Smooth muscle cell (in vitro differentiated cells): ENCODE results near the gene CLCF1. TPM values are rescaled to one million over a fixed set of nuclear protein-coding genes. Genes with fewer than 3 reads are reported as not detected.
A peak's percentile ranks its signal among the peaks of the same experiment; 100 is the strongest.

Experiments
- DNase-seq: peaks from one replicate; lab custom pipeline; 2025; ENCODE audit not compliant: unreplicated experiment; lab: John Stamatoyannopoulos, UW
- H2AFZ ChIP-seq: fragments of 200-600 bp; sonication (generic); 2 replicates; pipeline ENCODE4 v1.6.0; 2016; ENCODE audit warnings: antibody characterized with exemption, low read depth, mild to moderate bottlenecking
- H3F3A ChIP-seq: fragments of 200-600 bp; sonication (generic); 2 replicates; pipeline ENCODE4 v1.6.0; 2017; ENCODE audit warnings: antibody characterized with exemption, low read depth
- H3K27ac ChIP-seq: fragments of 200-600 bp; sonication (generic); 2 replicates; pipeline ENCODE4 v1.5.1; 2016; ENCODE audit warnings: low read depth, mild to moderate bottlenecking
- H3K27me3 ChIP-seq: fragments of 200-600 bp; sonication (generic); 2 replicates; pipeline ENCODE4 v1.6.1; 2016; ENCODE audit warnings: low read depth, mild to moderate bottlenecking
- H3K36me3 ChIP-seq: fragments of 200-600 bp; sonication (generic); 2 replicates; pipeline ENCODE4 v1.5.1; 2016; ENCODE audit warnings: low read depth
- H3K4me1 ChIP-seq: fragments of 200-600 bp; sonication (generic); 2 replicates; pipeline ENCODE4 v1.5.1; 2016; ENCODE audit warnings: low read depth
- H3K4me2 ChIP-seq: fragments of 200-600 bp; sonication (generic); 2 replicates; pipeline ENCODE4 v1.6.0; 2016; ENCODE audit warnings: mild to moderate bottlenecking
- H3K4me3 ChIP-seq: fragments of 200-600 bp; sonication (generic); 2 replicates; pipeline ENCODE4 v1.5.1; 2016; ENCODE audit warnings: mild to moderate bottlenecking
- H3K79me2 ChIP-seq: fragments of 200-600 bp; sonication (generic); 2 replicates; pipeline ENCODE4 v1.6.0; 2016; ENCODE audit warnings: low read depth, mild to moderate bottlenecking
- H3K9ac ChIP-seq: fragments of 200-600 bp; sonication (generic); 2 replicates; pipeline ENCODE4 v1.6.0; 2016; ENCODE audit warnings: low read depth
- H3K9me3 ChIP-seq: fragments of 200-600 bp; sonication (generic); replicated peaks from 2 replicates; pipeline ENCODE4 v1.5.1; 2016; ENCODE audit warnings: low read depth
- H4K20me1 ChIP-seq: fragments of 200-600 bp; sonication (generic); 2 replicates; pipeline ENCODE4 v1.6.0; 2016; ENCODE audit warnings: low read depth
- CTCF ChIP-seq: fragments of 200-600 bp; sonication (generic); IDR thresholded peaks from 2 replicates; pipeline ENCODE4 v1.5.1; 2017; ENCODE audit warnings: borderline replicate concordance, mild to moderate bottlenecking, antibody characterized with exemption; ENCODE audit not compliant: insufficient read depth, poor library complexity, severe bottlenecking
- WGBS: methylation state at CpG from one replicate; pipeline ENCODE4 v1.1.7; 2016; ENCODE audit warnings: low lambda C conversion rate; 5-methylcytosine and 5-hydroxymethylcytosine counted together
- polyA plus RNA-seq: library from polyadenylated mRNA; unstranded; fragments of >200 nt; fragmentation: Nextera tagmentation; extraction: Ambion mirVana; gene quantifications from 2 replicates; pipeline ENCODE4 v1.2.1, GENCODE V29; 2016
- total RNA-seq: library from RNA; depleted of rRNA; stranded (reverse); fragments of >200 nt; gene quantifications from 2 replicates; pipeline ENCODE4 v1.2.3, GENCODE V29; 2014

The CLCF1 gene
- total and polyA plus RNA-seq, 2 experiments from 2014 or later: 6.2 to 12.2 TPM

GRCh38 chr11:67372321-67372992 is 941 bp downstream of the CLCF1 start:
- Histone ChIP-seq H3K4me2 (peak overlapping the region; percentile 100), H3K27ac (peak overlapping the region; percentile 85), H4K20me1 (peaks cover 46% of the 10 kb centered on the region), H2AFZ (no peak overlapping the region), H3K4me1 (peaks cover 41% of the 10 kb centered on the region), H3K9ac (no peak overlapping the region), H3K9me3 (no peaks in the 10 kb centered on the region), H3K27me3 (no peaks in the 10 kb centered on the region), H3K36me3 (no peaks in the 10 kb centered on the region), H3K4me3 (peak overlapping the region; percentile 97), H3K79me2 (peaks cover 3% of the 10 kb centered on the region), H3F3A (no peaks in the 10 kb centered on the region)
- no peak for TF ChIP-seq CTCF
- WGBS: 7% methylated on average over 12 of the region's 78 CpGs
- DNase-seq: no peak

- H3K36me3 ChIP-seq: no peaks in the 10 kb centered on the region
- no peak overlapping the region for H3K9ac ChIP-seq
These were observed 1.5 kb downstream of the CLCF1 start for GRCh38 chr11:67371911-67372320.

GRCh38 chr11:67371189-67371910 is 2.0 kb downstream of the CLCF1 start:
- H3K27ac ChIP-seq: no peak overlapping the region
- H3K36me3 ChIP-seq: no peaks in the 10 kb centered on the region
- 52% methylated on average over 7 of the region's 8 CpGs for WGBS
- H3K4me3 ChIP-seq: peak overlapping the region; percentile 97
- H2AFZ ChIP-seq: no peak overlapping the region
- peak; percentile 36 for TF ChIP-seq CTCF
- no peaks in the 10 kb centered on the region for H3K9me3 ChIP-seq
- H3F3A ChIP-seq: no peaks in the 10 kb centered on the region
- DNase-seq: no peak
- no peak overlapping the region for H3K9ac ChIP-seq
- H3K4me1 ChIP-seq: peaks cover 36% of the 10 kb centered on the region
- peak overlapping the region; percentile 100 for H3K4me2 ChIP-seq
- peaks cover 3% of the 10 kb centered on the region for H3K79me2 ChIP-seq
- peaks cover 57% of the 10 kb centered on the region for H4K20me1 ChIP-seq
- H3K27me3 ChIP-seq: no peaks in the 10 kb centered on the region

More at GRCh38 chr11:67371911-67372320, 1.5 kb downstream of the CLCF1 start:
- no peaks in the 10 kb centered on the region for H3K27me3 ChIP-seq
- H4K20me1 ChIP-seq: peaks cover 51% of the 10 kb centered on the region
- peaks cover 41% of the 10 kb centered on the region for H3K4me1 ChIP-seq
- H3K9me3 ChIP-seq: no peaks in the 10 kb centered on the region
- DNase-seq: no peak
- H3K4me3 ChIP-seq: peak overlapping the region; percentile 97
- peak overlapping the region; percentile 100 for H3K4me2 ChIP-seq
- peaks cover 3% of the 10 kb centered on the region for H3K79me2 ChIP-seq
- WGBS: 11% methylated on average over 11 of the region's 16 CpGs
- no peak for TF ChIP-seq CTCF
- no peaks in the 10 kb centered on the region for H3F3A ChIP-seq
- no peak overlapping the region for H2AFZ ChIP-seq
- H3K27ac ChIP-seq: peak overlapping the region; percentile 41
